NCI-H345 (cell line): ENCODE data around the gene PTPRT.

Experiments used
- DNase-seq: peaks from one replicate; lab custom pipeline; 2025; lab: John Stamatoyannopoulos, UW

Gene PTPRT

GRCh38 chr20:42611889-42612837, 577.5 kb downstream of the PTPRT start:
- no peak for DNase-seq

- no peak for DNase-seq
Observed at GRCh38 chr20:42611423-42611822, 578.3 kb downstream of the PTPRT start.

GRCh38 chr20:42610070-42610469, 579.6 kb downstream of the PTPRT start:
- DNase-seq: no peak

- no peak for DNase-seq
Observed at GRCh38 chr20:42609618-42610017, 580.1 kb downstream of the PTPRT start.

- no peak for DNase-seq
Observed at GRCh38 chr20:42604998-42605956, 584.4 kb downstream of the PTPRT start.

GRCh38 chr20:42603655-42604054, 586.1 kb downstream of the PTPRT start:
- DNase-seq: no peak

- no peak for DNase-seq
Observed at GRCh38 chr20:42598581-42598980, 591.1 kb downstream of the PTPRT start.

GRCh38 chr20:42595625-42596024, 594.1 kb downstream of the PTPRT start:
- DNase-seq: no peak

GRCh38 chr20:42594659-42595058, 595.0 kb downstream of the PTPRT start:
- no peak for DNase-seq

- DNase-seq: no peak
Observed at GRCh38 chr20:42594011-42594410, 595.7 kb downstream of the PTPRT start.

- DNase-seq: no peak
Observed at GRCh38 chr20:42589976-42590639, 599.6 kb downstream of the PTPRT start.

- DNase-seq: no peak
Observed at GRCh38 chr20:42588847-42589246, 600.9 kb downstream of the PTPRT start.

GRCh38 chr20:42587427-42587826, 602.3 kb downstream of the PTPRT start:
- no peak for DNase-seq

- DNase-seq: no peak
Observed at GRCh38 chr20:42581311-42581710, 608.4 kb downstream of the PTPRT start.

- DNase-seq: no peak
Observed at GRCh38 chr20:42576167-42576566, 613.5 kb downstream of the PTPRT start.

GRCh38 chr20:42572320-42573016, 617.2 kb downstream of the PTPRT start:
- no peak for DNase-seq

- DNase-seq: no peak
Observed at GRCh38 chr20:42567409-42567808, 622.3 kb downstream of the PTPRT start.

- no peak for DNase-seq
Observed at GRCh38 chr20:42565235-42565995, 624.3 kb downstream of the PTPRT start.

- DNase-seq: no peak
Observed at GRCh38 chr20:42559665-42560064, 630.0 kb downstream of the PTPRT start.

- DNase-seq: no peak
Observed at GRCh38 chr20:42556575-42556974, 633.1 kb downstream of the PTPRT start.

GRCh38 chr20:42553374-42553773, 636.3 kb downstream of the PTPRT start:
- DNase-seq: no peak
